ENCODE results near the gene ESRRG.

The ESRRG gene

DNA sequence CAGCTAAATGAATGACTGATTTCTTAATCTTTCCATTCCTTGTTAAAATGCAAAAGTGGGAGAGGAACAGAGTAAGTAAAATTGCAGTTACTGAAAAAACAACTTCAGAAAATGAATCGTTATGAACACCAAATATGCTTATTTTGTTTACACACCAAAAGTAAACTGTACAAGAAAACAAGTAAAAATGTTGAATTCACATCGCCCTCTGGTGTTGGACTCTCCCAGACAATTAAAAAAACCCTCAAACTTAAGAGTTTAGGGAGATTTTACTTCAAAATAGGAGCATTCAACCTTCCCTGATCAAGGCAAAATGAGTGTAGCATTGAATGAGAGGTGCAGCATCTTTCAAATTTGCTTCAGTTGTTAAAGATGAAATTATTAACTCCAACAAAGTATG lies 19.4 kb upstream of the ESRRG start:
- H3K9me3 ChIP-seq, result no peaks in the 10 kb centered on the region
- no peak overlapping the region for H3K9ac ChIP-seq
- H3K27ac ChIP-seq, result no peak overlapping the region
- TF ChIP-seq Cebpa-rat (IDR thresholded peaks at IDR 0.05), result no peak
- H3K4me1 ChIP-seq, result no peaks in the 10 kb centered on the region
- H3K4me3 ChIP-seq, result no peak overlapping the region
- no peaks in the 10 kb centered on the region for H4K20me1 ChIP-seq
- H3K4me2 ChIP-seq, result no peak overlapping the region
- H3K27me3 ChIP-seq, result no peaks in the 10 kb centered on the region
- H3K36me3 ChIP-seq, result no peaks in the 10 kb centered on the region

DNA sequence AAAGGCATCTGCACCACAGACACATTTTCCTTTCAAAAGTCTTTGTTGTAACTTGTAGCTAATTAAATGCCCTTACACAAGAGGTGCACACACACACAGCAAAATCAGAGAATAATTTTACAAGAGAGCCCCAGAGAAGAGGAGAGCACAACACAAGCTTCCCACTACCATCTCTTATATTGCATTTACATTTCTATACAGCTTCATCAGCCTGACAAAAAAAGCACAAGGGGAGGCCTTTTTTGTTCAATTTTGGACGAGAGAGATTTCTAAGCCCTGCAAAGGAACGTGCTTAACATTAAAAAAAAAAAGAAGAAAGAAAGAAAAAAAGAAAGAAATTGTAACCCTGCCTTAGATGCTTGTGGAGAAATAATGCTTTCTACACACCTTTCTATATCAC lies 17.1 kb upstream of the ESRRG start:
- no peaks in the 10 kb centered on the region for H3K4me1 ChIP-seq
- H3K36me3 ChIP-seq, result no peaks in the 10 kb centered on the region
- H3K9ac ChIP-seq, result no peak overlapping the region
- H3K4me3 ChIP-seq, result no peak overlapping the region
- no peaks in the 10 kb centered on the region for H3K27me3 ChIP-seq
- no peak for TF ChIP-seq Cebpa-rat (IDR thresholded peaks at IDR 0.05)
- H3K9me3 ChIP-seq, result no peaks in the 10 kb centered on the region
- no peaks in the 10 kb centered on the region for H4K20me1 ChIP-seq
- H3K4me2 ChIP-seq, result no peak overlapping the region
- no peak overlapping the region for H3K27ac ChIP-seq

DNA sequence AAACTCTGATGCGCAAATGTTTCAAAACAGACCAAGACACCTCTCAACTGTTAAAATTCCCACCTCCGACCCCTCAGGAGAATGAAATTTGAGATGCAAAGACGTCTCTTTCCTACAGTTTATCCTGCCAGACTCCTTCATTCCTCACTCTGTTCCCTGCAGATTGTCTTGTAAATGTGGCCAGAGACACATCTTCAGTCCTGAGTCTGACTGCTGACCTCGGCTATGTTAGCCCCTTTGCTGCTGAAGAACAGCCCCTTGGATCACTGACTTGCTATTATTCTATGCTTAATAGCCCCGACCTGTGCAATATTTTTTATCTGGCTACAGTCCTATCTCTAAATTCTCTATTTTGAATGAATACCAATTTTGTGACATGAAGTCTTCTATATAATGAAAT lies 16.6 kb upstream of the ESRRG start:
- no peak for TF ChIP-seq Cebpa-rat (IDR thresholded peaks at IDR 0.05)

GRCh38 chr1:216732121-216732520 lies 8.9 kb upstream of the ESRRG start:
- Histone ChIP-seq H3K4me3 (no peak overlapping the region), H3K9ac (no peak overlapping the region), H3K27ac (no peak overlapping the region), H4K20me1 (no peaks in the 10 kb centered on the region), H3K4me2 (no peak overlapping the region), H3K36me3 (no peaks in the 10 kb centered on the region), H3K4me1 (no peaks in the 10 kb centered on the region), H3K9me3 (no peaks in the 10 kb centered on the region), H3K27me3 (no peaks in the 10 kb centered on the region)
- TF ChIP-seq Cebpa-rat (IDR thresholded peaks at IDR 0.05), result no peak

More for the DNA sequence above, 16.6 kb upstream of the ESRRG start:
- no peak overlapping the region for H3K9ac ChIP-seq
- H3K36me3 ChIP-seq, result no peaks in the 10 kb centered on the region
- H4K20me1 ChIP-seq, result no peaks in the 10 kb centered on the region
- H3K4me2 ChIP-seq, result no peak overlapping the region
- H3K4me1 ChIP-seq, result no peaks in the 10 kb centered on the region
- H3K4me3 ChIP-seq, result no peak overlapping the region
- H3K9me3 ChIP-seq, result no peaks in the 10 kb centered on the region
- H3K27ac ChIP-seq, result no peak overlapping the region
- H3K27me3 ChIP-seq, result no peaks in the 10 kb centered on the region

- no peaks in the 10 kb centered on the region for H3K9me3 ChIP-seq
- TF ChIP-seq Cebpa-rat (IDR thresholded peaks at IDR 0.05), result no peak
- H4K20me1 ChIP-seq, result no peaks in the 10 kb centered on the region
- H3K4me1 ChIP-seq, result no peaks in the 10 kb centered on the region
- H3K27ac ChIP-seq, result no peak overlapping the region
- H3K36me3 ChIP-seq, result no peaks in the 10 kb centered on the region
- H3K27me3 ChIP-seq, result no peaks in the 10 kb centered on the region
- no peak overlapping the region for H3K9ac ChIP-seq
- no peak overlapping the region for H3K4me3 ChIP-seq
- H3K4me2 ChIP-seq, result no peak overlapping the region
These were observed 8.3 kb upstream of the ESRRG start for GRCh38 chr1:216731562-216731961.

- Histone ChIP-seq H3K27ac (no peak overlapping the region), H3K36me3 (no peaks in the 10 kb centered on the region), H3K4me2 (no peak overlapping the region), H3K27me3 (peaks cover 11% of the 10 kb centered on the region), H3K9ac (no peak overlapping the region), H3K4me1 (peaks cover 19% of the 10 kb centered on the region), H3K9me3 (no peaks in the 10 kb centered on the region), H3K4me3 (no peak overlapping the region), H4K20me1 (no peaks in the 10 kb centered on the region)
- no peak for TF ChIP-seq Cebpa-rat (IDR thresholded peaks at IDR 0.05)
These were observed 3.2 kb upstream of the ESRRG start for GRCh38 chr1:216726435-216726834.

GRCh38 chr1:216722821-216723220 lies 408 bp downstream of the ESRRG start:
- no peaks in the 10 kb centered on the region for H3K36me3 ChIP-seq
- no peaks in the 10 kb centered on the region for H3K9me3 ChIP-seq
- no peak overlapping the region for H3K27ac ChIP-seq
- no peak overlapping the region for H3K9ac ChIP-seq
- peaks cover 23% of the 10 kb centered on the region for H3K4me1 ChIP-seq
- peaks cover 11% of the 10 kb centered on the region for H3K27me3 ChIP-seq
- peak overlapping the region; percentile 3; the same call in 1 of the 2 replicates for H3K4me2 ChIP-seq
- no peaks in the 10 kb centered on the region for H4K20me1 ChIP-seq
- TF ChIP-seq Cebpa-rat (IDR thresholded peaks at IDR 0.05), result no peak
- no peak overlapping the region for H3K4me3 ChIP-seq

- no peaks in the 10 kb centered on the region for H3K9me3 ChIP-seq
- H3K27ac ChIP-seq, result no peak overlapping the region
- peaks cover 23% of the 10 kb centered on the region for H3K4me1 ChIP-seq
- no peak overlapping the region for H3K9ac ChIP-seq
- peaks cover 11% of the 10 kb centered on the region for H3K27me3 ChIP-seq
- no peaks in the 10 kb centered on the region for H4K20me1 ChIP-seq
- H3K4me3 ChIP-seq, result no peak overlapping the region
- no peaks in the 10 kb centered on the region for H3K36me3 ChIP-seq
- H3K4me2 ChIP-seq, result peak overlapping the region; percentile 37; the same call in 1 of the 2 replicates
- no peak for TF ChIP-seq Cebpa-rat (IDR thresholded peaks at IDR 0.05)
These were observed 1.4 kb downstream of the ESRRG start for GRCh38 chr1:216721863-216722262.

DNA sequence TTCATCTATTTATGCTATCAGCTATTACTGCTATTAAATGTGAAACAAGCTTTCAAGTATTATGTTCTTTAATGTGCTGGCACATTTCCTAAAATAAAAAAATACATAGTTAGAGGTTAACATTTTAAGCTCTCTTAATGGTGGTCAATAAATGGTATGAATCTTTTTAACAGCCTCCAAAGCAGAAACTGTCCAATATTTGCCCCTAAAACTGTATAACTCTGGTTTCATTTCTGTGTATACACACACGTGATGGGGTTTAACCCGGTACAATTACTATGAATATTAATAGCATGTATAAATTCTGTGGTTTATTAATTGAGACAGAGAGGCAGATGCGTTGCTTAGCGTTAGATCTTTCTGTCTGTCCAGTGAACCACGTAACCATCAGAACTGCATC lies 2.2 kb downstream of the ESRRG start:
- no peak overlapping the region for H3K4me3 ChIP-seq
- H3K9ac ChIP-seq, result no peak overlapping the region
- peak overlapping the region; percentile 37 for H3K4me2 ChIP-seq
- peaks cover 11% of the 10 kb centered on the region for H3K27me3 ChIP-seq
- no peaks in the 10 kb centered on the region for H4K20me1 ChIP-seq
- no peaks in the 10 kb centered on the region for H3K36me3 ChIP-seq
- H3K9me3 ChIP-seq, result no peaks in the 10 kb centered on the region
- TF ChIP-seq Cebpa-rat (IDR thresholded peaks at IDR 0.05), result no peak
- peaks cover 23% of the 10 kb centered on the region for H3K4me1 ChIP-seq
- H3K27ac ChIP-seq, result no peak overlapping the region

DNA sequence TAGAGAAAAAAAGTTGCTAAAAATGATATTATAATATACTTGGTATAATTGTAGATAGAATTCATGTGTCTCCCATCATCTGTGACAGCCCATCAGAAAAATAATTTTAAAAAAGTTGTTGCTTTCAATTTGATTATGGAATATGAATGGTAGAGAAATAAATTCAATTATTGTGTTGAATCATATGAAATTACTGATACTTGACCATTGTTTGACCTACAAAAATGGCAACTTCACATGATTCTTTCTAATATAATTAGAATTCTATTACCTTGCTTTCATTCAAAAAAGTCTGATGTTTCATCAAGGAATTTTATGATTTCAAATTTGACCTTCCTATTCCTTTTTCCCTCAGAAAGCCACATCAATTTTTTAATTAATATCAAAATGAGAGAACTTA lies 11.5 kb downstream of the ESRRG start:
- Histone ChIP-seq H3K4me3 (no peak overlapping the region), H3K27me3 (no peaks in the 10 kb centered on the region), H4K20me1 (no peaks in the 10 kb centered on the region), H3K27ac (no peak overlapping the region), H3K36me3 (no peaks in the 10 kb centered on the region), H3K4me1 (no peaks in the 10 kb centered on the region), H3K9ac (no peak overlapping the region), H3K4me2 (no peak overlapping the region), H3K9me3 (no peaks in the 10 kb centered on the region)
- no peak for TF ChIP-seq Cebpa-rat (IDR thresholded peaks at IDR 0.05)

- H3K4me1 ChIP-seq, result no peaks in the 10 kb centered on the region
- no peak overlapping the region for H3K4me3 ChIP-seq
- H3K9ac ChIP-seq, result no peak overlapping the region
- H3K9me3 ChIP-seq, result no peaks in the 10 kb centered on the region
- no peaks in the 10 kb centered on the region for H3K27me3 ChIP-seq
- TF ChIP-seq Cebpa-rat (IDR thresholded peaks at IDR 0.05), result no peak
- H3K36me3 ChIP-seq, result no peaks in the 10 kb centered on the region
- H3K4me2 ChIP-seq, result no peak overlapping the region
- H4K20me1 ChIP-seq, result no peaks in the 10 kb centered on the region
- no peak overlapping the region for H3K27ac ChIP-seq
These were observed 12.5 kb downstream of the ESRRG start for GRCh38 chr1:216710598-216711333.

All from BLaER1 (cell line).